GM21737 (cell line): Measurements from ENCODE around the gene UBXN2A.

Experiments
- ATAC-seq: cut with Tn5 transposase; IDR thresholded peaks from one replicate; pipeline ENCODE4 v1.9.1; 2021; ENCODE audit warnings: mild to moderate bottlenecking, moderate library complexity; ENCODE audit not compliant: unreplicated experiment

The UBXN2A gene

GRCh38 chr2:23939987-23940717, at the start of gene UBXN2A:
Gene UBXN2A (plus strand): TSS chr2:23940463. CDS start chr2:23958315, 17,852 bp downstream.
- peak; percentile 78 for ATAC-seq

- no peak for ATAC-seq
Measured at GRCh38 chr2:23900133-23900532, 40.1 kb upstream of the UBXN2A start.

- ATAC-seq: no peak
Measured at GRCh38 chr2:23900541-23901322, 39.5 kb upstream of the UBXN2A start.

- ATAC-seq: no peak
Measured at GRCh38 chr2:23901966-23902846, 38.1 kb upstream of the UBXN2A start.

GRCh38 chr2:23903034-23903433, 37.2 kb upstream of the UBXN2A start:
- ATAC-seq: no peak

GRCh38 chr2:23904215-23904614, 36.0 kb upstream of the UBXN2A start:
- ATAC-seq: no peak

GRCh38 chr2:23904692-23905091, 35.6 kb upstream of the UBXN2A start:
- no peak for ATAC-seq

GRCh38 chr2:23905155-23905554, 35.1 kb upstream of the UBXN2A start:
- no peak for ATAC-seq

- no peak for ATAC-seq
Measured at GRCh38 chr2:23912054-23912453, 28.2 kb upstream of the UBXN2A start.

GRCh38 chr2:23915327-23915726, 24.9 kb upstream of the UBXN2A start:
- no peak for ATAC-seq

GRCh38 chr2:23916727-23917405, 23.4 kb upstream of the UBXN2A start:
- no peak for ATAC-seq

GRCh38 chr2:23918837-23919489, 21.3 kb upstream of the UBXN2A start:
- ATAC-seq: no peak

GRCh38 chr2:23924589-23925359, 15.5 kb upstream of the UBXN2A start:
- ATAC-seq: no peak

- ATAC-seq: peak; percentile 59
Measured at GRCh38 chr2:23925702-23926289, 14.5 kb upstream of the UBXN2A start.

GRCh38 chr2:23926290-23926749, 13.9 kb upstream of the UBXN2A start:
- ATAC-seq: peak; percentile 21

GRCh38 chr2:23926750-23927571, 13.3 kb upstream of the UBXN2A start, which contains the start of gene ATAD2B:
Gene ATAD2B (minus strand): TSS chr2:23927123. CDS start chr2:23926770, 353 bp downstream.
- ATAC-seq: peak; percentile 73

- ATAC-seq: no peak
Measured at GRCh38 chr2:23934259-23934658, 6.0 kb upstream of the UBXN2A start.
